ENCODE data around the gene STEAP3.

Gene STEAP3

DNA sequence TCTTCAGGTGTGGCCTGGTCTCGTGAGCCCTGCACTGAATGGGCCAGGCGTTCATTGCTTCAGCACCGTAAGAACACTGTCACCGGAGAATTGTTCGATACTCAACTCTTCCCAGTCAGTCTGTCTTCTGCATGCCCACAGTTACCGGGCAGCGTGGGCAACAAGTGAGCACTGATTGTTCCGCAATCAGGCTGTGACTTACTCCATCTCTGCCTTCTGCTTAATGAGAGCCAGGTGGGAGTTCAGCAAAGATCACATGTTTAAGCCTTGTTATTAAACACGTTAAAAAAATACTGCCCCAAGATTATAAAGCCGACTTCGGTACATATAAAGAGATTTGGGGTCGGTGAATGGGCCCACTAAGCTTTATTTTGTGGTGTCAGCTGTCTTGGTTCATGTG is 3.7 kb downstream of the STEAP3 start:
- FAIRE-seq, result no peak

DNA sequence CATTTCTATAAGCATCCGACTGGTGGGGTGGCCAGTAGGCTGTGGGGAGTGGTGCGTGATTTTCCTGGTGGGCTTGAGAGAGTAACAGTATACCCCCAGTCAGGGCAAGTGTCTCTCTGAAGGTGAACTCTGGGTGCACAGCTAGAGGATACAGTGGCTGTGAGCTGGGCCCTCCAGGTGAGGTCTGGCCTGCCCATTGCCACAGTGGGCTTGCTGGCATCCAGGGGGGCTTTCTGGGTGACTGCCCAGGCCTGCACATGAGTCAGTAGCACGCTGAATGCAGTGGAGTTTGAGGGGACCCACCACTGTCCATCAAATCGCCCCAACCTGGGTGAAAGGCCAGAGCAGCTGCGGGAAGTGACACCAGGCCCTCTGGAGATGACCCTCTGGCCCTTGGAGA is 4.5 kb downstream of the STEAP3 start:
- FAIRE-seq, result no peak

GRCh38 chr2:119228964-119229363 is 5.3 kb downstream of the STEAP3 start:
- FAIRE-seq, result no peak

DNA sequence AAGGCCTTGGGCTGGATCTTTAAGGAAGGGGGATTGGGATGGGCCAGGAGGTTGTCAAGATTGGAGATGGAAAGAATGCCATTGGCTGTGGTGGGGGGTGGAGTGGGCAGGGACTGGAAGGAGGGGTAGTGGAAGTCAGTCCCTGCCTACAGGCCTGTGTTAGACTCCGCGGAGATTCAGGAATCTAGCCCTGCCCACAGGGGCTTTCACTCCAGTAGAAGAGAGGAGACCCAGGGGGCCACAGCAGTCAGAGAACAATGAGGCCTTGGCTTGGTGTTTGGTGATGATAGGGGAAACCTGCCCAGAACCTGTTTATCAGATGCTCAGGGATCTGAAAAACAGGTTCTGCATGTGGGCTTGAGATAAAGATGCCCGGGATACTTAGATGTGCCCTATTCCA is 6.1 kb downstream of the STEAP3 start:
- FAIRE-seq, result no peak

DNA sequence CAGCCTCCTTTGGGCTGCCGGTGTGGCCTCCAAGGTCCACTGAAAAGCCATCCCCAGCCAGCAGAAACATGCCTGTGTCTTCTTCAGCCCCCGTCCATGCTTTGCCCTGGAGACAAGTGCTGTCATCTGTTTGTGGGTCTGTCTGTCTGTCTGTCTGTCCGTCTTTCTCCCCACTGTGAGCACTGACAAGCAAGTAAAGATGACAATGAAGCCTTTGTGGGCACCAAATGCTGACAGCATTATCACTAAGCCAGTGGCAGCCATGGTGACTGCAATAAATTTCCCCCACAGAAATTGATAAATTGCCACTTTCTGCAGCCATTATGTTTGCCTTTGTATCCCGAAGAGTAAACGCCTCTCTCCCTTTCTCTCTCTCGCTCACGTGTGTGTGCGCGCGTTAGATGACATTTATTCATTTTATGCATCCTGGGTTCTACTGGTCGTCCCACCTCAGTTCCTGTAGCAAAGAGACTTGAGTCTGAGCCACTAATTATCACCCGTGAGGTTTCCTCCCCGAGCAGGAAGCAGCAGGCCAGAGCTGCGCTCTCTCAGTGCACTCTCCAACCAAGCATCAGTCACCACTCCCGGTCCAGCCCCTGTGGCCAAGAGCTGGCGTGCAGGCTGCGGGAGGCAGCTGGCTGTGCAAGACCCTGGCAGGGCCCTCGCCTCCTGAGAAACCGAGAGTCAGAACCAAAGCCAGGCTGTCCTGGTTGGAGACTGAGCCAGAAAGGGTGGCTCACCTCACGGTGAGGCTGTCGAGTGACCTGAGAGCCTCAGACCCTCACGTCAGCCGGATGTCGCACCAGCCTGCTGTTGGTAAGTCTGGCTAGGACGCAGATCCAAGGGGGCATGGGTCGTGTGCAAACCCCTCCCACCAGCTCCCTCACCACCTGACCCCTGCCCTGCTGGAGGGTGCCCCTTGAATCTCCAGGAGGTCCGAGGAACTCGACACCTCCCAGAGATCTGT is 6.9 kb downstream of the STEAP3 start:
- FAIRE-seq, result no peak

DNA sequence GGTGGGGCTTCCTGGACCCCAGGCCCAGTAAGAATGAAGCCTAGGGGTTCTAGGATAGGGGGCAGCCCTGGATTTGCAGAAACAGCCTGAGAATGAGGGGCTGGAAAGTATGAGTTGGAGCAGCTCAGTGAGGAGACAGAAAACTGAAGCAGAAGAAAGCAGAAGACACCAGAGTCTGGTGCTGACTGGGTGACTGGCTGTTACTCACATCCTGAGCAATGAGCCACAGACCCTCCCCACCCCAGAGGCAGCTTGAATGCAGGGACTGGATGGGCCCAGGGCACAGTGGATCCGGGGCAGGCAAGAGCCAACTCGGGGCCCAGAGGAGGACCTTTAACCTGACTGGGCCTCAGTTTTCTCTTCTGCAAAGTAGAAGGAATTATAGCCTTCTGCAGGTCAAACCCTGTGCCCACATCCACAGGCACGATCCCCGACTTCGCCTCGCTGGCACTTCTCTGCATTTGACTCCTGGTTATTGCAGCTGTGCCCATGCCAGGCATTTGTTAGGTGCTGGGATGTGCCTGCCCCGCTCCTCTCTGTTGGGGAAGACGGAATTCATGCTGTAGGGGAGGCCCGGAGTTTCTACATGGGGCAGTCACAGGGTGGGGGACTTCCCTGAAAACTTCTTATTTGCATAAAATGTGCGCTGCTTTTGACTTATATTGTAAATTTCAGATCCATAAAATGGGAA is 8.5 kb downstream of the STEAP3 start:
- FAIRE-seq, result no peak

DNA sequence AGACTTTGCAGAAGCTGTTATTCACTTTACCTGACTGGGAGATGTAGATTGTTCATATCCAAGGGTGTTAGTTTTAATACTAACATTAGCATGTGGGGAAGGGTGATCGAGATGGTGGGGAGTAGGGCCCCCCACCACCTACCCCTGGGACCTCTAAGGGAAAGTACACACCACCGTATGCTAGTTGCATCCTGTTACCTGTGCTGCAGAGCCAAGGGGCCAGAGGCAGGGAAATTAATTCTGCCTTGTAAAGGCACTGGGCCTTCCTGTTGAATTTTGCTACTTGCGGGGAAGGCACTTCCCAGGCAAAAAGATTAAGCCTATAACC is 9.0 kb downstream of the STEAP3 start:
- FAIRE-seq, result no peak

DNA sequence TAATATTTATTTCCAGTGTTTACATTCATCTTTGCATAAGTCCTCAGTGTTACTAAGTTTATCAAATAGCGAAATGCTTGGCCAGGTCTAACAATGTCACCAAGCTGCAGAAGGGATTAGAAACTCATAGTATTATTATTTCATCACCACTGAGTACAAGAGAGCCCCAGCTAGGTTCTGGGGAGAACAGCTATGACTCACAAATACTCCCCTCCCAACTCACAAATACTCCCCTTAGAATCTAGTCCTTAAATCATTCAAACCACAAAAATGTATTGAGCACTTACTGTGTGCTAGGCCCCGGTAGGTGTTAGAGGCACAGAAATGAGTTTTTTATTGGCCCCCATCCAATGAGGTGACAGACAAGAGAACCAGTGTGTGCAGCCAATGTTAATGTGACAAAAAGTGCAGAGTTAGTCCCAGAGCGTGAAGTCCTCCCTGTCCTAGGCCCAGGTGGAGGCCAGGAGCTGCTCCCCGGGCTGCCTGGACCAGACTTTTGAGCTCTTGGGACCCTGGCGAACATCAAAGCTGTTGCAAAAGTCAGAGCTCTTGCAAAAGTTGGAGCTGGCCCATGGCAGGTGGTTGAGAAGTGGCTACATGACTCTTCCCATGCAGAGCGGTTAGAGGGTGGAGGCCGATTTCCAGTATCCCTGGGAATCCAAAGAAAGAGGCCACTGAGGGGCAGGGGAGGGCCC is 9.8 kb downstream of the STEAP3 start:
- no peak for FAIRE-seq

DNA sequence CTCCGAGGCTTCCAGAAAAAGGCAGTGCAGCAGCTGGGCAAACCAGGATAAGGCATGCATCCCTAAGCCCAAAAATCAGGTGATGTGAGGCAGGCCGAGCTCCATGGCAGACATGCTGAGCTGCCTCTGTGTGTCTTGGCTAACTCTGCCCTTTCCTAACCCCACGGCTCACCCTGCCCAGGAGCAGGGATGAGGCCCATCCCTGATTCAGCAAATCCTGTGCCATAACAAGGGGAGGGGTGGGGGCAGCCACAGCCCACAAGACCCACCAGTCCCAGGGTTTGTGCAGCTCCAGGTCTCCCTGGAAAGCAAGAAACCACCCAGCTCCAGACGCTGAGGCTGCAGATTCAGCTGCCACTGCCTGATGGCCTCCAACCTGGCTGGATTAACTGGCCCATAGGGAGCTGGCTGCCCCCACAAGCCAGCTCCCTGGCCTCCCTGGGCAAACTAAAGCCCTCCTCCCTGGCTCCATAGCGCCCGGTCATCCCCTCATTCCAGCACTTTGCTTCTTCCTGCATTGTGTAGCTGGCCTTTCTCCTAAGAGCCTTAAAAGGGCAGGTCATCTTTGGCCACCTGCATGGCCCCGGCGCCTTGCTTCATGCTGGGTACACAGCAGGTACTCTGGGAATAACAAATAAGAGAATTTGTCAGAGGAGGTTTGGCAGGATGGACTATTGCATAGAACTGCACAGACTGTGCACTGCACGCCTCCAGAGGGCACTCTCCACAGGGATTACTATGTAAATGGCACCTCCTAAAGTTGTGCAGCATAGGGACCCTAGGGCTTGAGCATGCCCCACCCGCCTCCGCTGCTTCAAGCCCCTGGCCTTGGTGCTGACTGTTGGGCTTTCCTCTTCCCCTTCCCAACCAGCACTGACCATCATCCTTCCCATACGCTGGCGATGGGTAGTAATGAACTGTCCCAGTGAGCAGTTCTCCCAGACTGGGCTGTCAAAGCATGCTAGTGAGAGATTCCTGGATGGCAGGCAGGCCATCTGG is 10.7 kb downstream of the STEAP3 start:
- FAIRE-seq, result no peak

GRCh38 chr2:119236796-119237195 is 13.2 kb downstream of the STEAP3 start:
- FAIRE-seq, result no peak

GRCh38 chr2:119240311-119241204 is 16.9 kb downstream of the STEAP3 start:
- no peak for FAIRE-seq

- no peak for FAIRE-seq
These were observed 17.5 kb downstream of the STEAP3 start for GRCh38 chr2:119241205-119241532.

DNA sequence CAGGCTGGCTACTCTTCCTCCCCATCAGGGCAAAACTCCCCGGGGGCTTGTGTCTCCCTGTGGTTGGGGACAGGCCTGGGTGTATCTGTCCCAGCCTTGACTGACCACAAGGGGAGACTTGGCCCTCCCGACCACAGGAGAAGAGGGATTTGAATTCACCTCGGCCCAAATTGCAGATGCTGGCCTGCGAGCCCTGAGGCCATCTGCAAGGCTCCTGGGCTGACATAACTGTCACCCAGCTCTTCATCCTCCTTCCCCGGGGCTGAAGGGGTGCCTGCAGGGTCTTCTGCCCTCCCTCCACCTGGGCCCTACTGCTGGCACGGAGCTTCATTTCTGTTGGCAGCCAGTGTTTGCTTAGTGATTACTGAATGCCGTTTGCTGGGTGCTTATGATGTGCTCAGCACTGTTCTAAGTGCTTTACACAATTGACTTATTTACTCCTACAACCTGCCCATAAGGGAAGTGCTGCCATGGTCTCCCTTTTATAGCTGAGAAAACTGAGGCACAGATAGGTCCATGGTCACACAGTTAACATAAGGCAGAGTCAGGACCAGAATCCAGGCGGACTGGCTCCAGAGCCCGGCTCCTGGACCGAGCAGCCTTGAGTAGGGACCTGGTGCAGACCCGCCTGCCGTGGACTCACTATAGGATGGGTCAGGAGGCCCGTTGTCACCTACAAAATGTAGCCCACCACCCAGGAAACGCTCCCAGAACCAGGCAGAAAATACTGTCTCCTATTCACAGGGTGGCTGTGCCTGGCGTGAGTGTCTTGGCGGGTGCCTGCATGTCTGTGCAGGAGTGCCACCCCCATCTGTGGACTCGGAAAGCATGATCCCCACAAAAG is 18.9 kb downstream of the STEAP3 start:
- FAIRE-seq, result no peak

- no peak for FAIRE-seq
These were observed 20.0 kb downstream of the STEAP3 start for GRCh38 chr2:119243621-119244020.

DNA sequence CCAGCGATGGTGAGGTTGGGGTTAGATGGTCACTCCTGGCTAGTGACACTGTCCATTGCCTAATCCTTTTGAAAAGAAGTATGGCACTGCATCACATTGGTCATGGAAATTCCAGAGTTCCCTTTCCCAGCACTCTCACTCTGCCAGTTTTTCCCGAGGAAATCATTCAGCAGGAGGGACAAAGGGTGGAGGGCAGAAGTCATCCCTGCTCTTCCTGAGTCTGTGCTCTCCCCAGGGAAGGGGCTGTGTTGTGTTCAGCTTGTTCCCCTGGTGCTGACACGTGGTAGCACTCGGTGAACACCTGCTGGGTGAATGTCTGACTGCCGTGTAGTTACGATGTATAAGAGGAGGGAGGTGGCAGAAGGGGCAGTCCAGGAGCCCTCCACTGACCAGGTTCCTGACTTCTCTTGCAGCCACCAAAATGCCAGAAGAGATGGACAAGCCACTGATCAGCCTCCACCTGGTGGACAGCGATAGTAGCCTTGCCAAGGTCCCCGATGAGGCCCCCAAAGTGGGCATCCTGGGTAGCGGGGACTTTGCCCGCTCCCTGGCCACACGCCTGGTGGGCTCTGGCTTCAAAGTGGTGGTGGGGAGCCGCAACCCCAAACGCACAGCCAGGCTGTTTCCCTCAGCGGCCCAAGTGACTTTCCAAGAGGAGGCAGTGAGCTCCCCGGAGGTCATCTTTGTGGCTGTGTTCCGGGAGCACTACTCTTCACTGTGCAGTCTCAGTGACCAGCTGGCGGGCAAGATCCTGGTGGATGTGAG is 21.6 kb downstream of the STEAP3 start:
- FAIRE-seq, result no peak

DNA sequence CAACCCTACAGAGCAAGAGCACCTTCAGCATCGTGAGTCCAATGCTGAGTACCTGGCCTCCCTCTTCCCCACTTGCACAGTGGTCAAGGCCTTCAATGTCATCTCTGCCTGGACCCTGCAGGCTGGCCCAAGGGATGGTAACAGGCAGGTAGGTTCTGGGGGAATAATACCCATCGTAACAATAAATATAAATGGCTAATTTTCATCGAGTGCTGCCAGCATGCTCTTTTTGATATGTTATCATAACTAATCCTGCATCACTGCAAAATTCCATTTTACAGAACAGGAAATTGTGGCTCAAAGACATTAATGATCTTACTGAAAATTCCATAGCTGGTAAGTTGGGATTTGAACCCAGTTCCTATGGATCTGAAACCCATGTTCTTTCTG is 22.2 kb downstream of the STEAP3 start:
- no peak for FAIRE-seq

- no peak for FAIRE-seq
These were observed 23.5 kb downstream of the STEAP3 start for GRCh38 chr2:119246884-119247843.

DNA sequence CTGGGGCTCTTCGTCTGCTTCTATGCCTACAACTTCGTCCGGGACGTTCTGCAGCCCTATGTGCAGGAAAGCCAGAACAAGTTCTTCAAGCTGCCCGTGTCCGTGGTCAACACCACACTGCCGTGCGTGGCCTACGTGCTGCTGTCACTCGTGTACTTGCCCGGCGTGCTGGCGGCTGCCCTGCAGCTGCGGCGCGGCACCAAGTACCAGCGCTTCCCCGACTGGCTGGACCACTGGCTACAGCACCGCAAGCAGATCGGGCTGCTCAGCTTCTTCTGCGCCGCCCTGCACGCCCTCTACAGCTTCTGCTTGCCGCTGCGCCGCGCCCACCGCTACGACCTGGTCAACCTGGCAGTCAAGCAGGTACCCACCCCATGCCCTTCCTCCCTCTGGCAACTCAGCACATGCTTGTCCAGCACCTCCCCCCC is 24.2 kb downstream of the STEAP3 start:
- FAIRE-seq, result no peak

DNA sequence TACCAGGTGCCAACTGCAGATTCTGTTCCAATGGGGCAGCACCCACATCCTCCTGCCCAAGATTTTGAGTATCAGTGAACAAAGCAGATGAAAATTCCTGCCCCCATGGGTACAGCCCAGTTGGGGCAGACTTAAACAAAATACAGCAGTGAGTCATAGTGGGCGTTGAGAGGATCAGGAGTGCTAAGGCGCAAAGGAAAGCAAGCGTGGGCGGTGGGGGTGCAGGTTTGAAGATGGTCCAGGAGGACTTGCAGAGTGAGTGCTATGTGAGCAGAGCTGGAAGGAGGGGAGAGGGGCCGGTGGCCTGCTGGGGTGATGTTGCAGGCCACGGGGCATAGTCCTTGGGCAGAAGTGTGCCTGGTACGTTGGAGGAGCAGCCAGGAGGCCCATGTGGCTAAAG is 24.7 kb downstream of the STEAP3 start:
- no peak for FAIRE-seq

Data from A204.1 (cell line).